Cardiac muscle cell (in vitro differentiated cells and primary cell): ENCODE measurements around the gene DGUOK. TPM values are rescaled to one million over a fixed set of nuclear protein-coding genes. Genes with fewer than 3 reads are reported as not detected.
A peak's percentile ranks its signal among the peaks of the same experiment; 100 is the strongest.

Source experiments
- DNase-seq, 2 donors: peaks; one replicate each; pipeline versions ENCODE4 v3.0.0 to v3.0.0-alpha.2; 2010 to 2017; ENCODE audit warnings: low read depth in 1 of 2, low spot score in 1 of 2
- H3K27ac ChIP-seq: fragments of 200-600 bp; sonication (generic); 2 replicates; pipeline ENCODE4 v1.5.1; 2016
- H3K27me3 ChIP-seq: fragments of 200-600 bp; sonication (generic); 2 replicates; pipeline ENCODE4 v1.6.0; 2016; ENCODE audit warnings: control low read depth
- H3K36me3 ChIP-seq: fragments of 200-600 bp; sonication (generic); 2 replicates; pipeline ENCODE4 v1.5.1; 2016; ENCODE audit warnings: control low read depth
- H3K4me1 ChIP-seq: fragments of 200-600 bp; sonication (generic); 2 replicates; pipeline ENCODE4 v1.8.1; 2017; ENCODE audit warnings: low read depth, mild to moderate bottlenecking, mixed run types
- H3K4me3 ChIP-seq: fragments of 200-600 bp; sonication (generic); 2 replicates; pipeline ENCODE4 v1.5.1; 2016; ENCODE audit warnings: mild to moderate bottlenecking
- H3K9me3 ChIP-seq: fragments of 200-600 bp; sonication (generic); 2 replicates; pipeline ENCODE4 v1.5.1; 2017; ENCODE audit warnings: low read depth, mild to moderate bottlenecking, control low read depth
- CTCF ChIP-seq: IDR thresholded peaks from 2 replicates; pipeline ENCODE4 v1.5.1; 2012; ENCODE audit warnings: low read depth, mild to moderate bottlenecking, low read length
- polyA plus RNA-seq: library from polyadenylated mRNA; unstranded; fragments of >200 nt; fragmentation: Nextera tagmentation; extraction: Ambion mirVana; gene quantifications from 2 replicates; pipeline ENCODE4 v1.2.1, GENCODE V29; 2016
- total RNA-seq: library from RNA; depleted of rRNA; stranded (reverse); fragments of >200 nt; gene quantifications from 2 replicates; pipeline ENCODE4 v1.2.3, GENCODE V29; 2016

DGUOK gene
- total and polyA plus RNA-seq, 2 experiments from 2014 or later, result 51.9 to 127 TPM

- no peak overlapping the region for H3K27ac ChIP-seq
- TF ChIP-seq CTCF, result no peak
- no peak overlapping the region for H3K4me3 ChIP-seq
- peak in 1 of 2 donors; percentile 12 for DNase-seq
- H3K9me3 ChIP-seq, result no peaks in the 10 kb centered on the region
- peaks cover 9% of the 10 kb centered on the region for H3K36me3 ChIP-seq
- H3K27me3 ChIP-seq, result no peaks in the 10 kb centered on the region
- no peaks in the 10 kb centered on the region for H3K4me1 ChIP-seq
Observed at GRCh38 chr2:73963385-73964120, 36.9 kb downstream of the DGUOK start.

DNA sequence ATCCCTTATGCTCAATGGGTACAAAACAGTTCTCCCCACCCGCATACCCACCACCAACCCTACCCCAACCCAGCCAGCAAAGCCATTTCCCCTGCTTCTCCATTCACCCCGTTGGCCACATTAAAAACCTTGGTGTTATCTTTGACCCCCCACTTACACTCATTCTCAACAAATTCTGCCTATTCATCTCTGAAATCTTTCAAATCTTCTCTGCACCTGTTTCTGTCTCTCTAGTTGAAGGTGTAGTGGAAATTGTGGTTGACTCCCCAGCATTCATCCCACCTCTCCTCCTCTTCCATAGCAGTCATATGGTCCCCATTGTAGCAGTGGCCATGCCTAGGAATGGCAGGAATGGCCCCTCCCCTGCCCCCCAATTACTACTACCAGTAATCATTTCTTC, 37.5 kb downstream of the DGUOK start:
- TF ChIP-seq CTCF, result no peak
- Histone ChIP-seq H3K9me3 (no peaks in the 10 kb centered on the region), H3K36me3 (peaks cover 2% of the 10 kb centered on the region), H3K27me3 (no peaks in the 10 kb centered on the region), H3K4me1 (no peaks in the 10 kb centered on the region), H3K27ac (no peak overlapping the region), H3K4me3 (no peak overlapping the region)
- no peak for DNase-seq

GRCh38 chr2:73965053-73965452, 38.4 kb downstream of the DGUOK start:
- Histone ChIP-seq H3K27ac (no peak overlapping the region), H3K4me3 (no peak overlapping the region), H3K27me3 (no peaks in the 10 kb centered on the region), H3K4me1 (no peaks in the 10 kb centered on the region), H3K9me3 (no peaks in the 10 kb centered on the region), H3K36me3 (no peaks in the 10 kb centered on the region)
- TF ChIP-seq CTCF, result no peak
- no peak for DNase-seq

GRCh38 chr2:73968357-73968937, 41.8 kb downstream of the DGUOK start:
- Histone ChIP-seq H3K27me3 (peaks cover 5% of the 10 kb centered on the region), H3K4me1 (no peaks in the 10 kb centered on the region), H3K4me3 (no peak overlapping the region), H3K9me3 (no peaks in the 10 kb centered on the region), H3K36me3 (no peaks in the 10 kb centered on the region), H3K27ac (no peak overlapping the region)
- DNase-seq, result no peak
- TF ChIP-seq CTCF, result no peak

GRCh38 chr2:73969356-73969755, 42.7 kb downstream of the DGUOK start:
- no peak overlapping the region for H3K27ac ChIP-seq
- DNase-seq, result no peak
- H3K4me3 ChIP-seq, result no peak overlapping the region
- peaks cover 5% of the 10 kb centered on the region for H3K27me3 ChIP-seq
- no peaks in the 10 kb centered on the region for H3K4me1 ChIP-seq
- no peak for TF ChIP-seq CTCF
- no peaks in the 10 kb centered on the region for H3K9me3 ChIP-seq
- no peaks in the 10 kb centered on the region for H3K36me3 ChIP-seq
